NCI-H524 (cell line): ENCODE data around the gene SEMA5A.

Experiments used
- DNase-seq, 2 experiments: peaks; one replicate each; lab custom pipeline; 2025; lab: John Stamatoyannopoulos, UW

Gene SEMA5A

GRCh38 chr5:9112520-9113291 is 433.2 kb downstream of the SEMA5A start:
- no peak for DNase-seq

GRCh38 chr5:9108162-9108561 is 437.7 kb downstream of the SEMA5A start:
- peak; percentile 68 to 94 for DNase-seq

GRCh38 chr5:9105851-9106250 is 440.0 kb downstream of the SEMA5A start:
- DNase-seq: no peak

GRCh38 chr5:9104571-9105339 is 441.1 kb downstream of the SEMA5A start:
- DNase-seq: peak in 1 of 2 experiments; percentile 68

GRCh38 chr5:9103290-9103689 is 442.6 kb downstream of the SEMA5A start:
- DNase-seq: no peak

- peak in 1 of 2 experiments; percentile 71 for DNase-seq
Measured at GRCh38 chr5:9099689-9100088, 446.2 kb downstream of the SEMA5A start.

- DNase-seq: peak; percentile 56 to 84
Measured at GRCh38 chr5:9098990-9099389, 446.9 kb downstream of the SEMA5A start.

GRCh38 chr5:9094582-9094981 is 451.3 kb downstream of the SEMA5A start:
- DNase-seq: peak; percentile 70 to 94

GRCh38 chr5:9091896-9092662 is 453.8 kb downstream of the SEMA5A start:
- no peak for DNase-seq

GRCh38 chr5:9090381-9091026 is 455.4 kb downstream of the SEMA5A start:
- no peak for DNase-seq

- DNase-seq: no peak
Measured at GRCh38 chr5:9089893-9090292, 456.0 kb downstream of the SEMA5A start.

- no peak for DNase-seq
Measured at GRCh38 chr5:9082996-9083395, 462.9 kb downstream of the SEMA5A start.

- DNase-seq: no peak
Measured at GRCh38 chr5:9072701-9073100, 473.2 kb downstream of the SEMA5A start.

GRCh38 chr5:9071524-9071923 is 474.4 kb downstream of the SEMA5A start:
- DNase-seq: no peak

- no peak for DNase-seq
Measured at GRCh38 chr5:9071074-9071473, 474.8 kb downstream of the SEMA5A start.

GRCh38 chr5:9069650-9070049 is 476.2 kb downstream of the SEMA5A start:
- no peak for DNase-seq

- DNase-seq: no peak
Measured at GRCh38 chr5:9067154-9067553, 478.7 kb downstream of the SEMA5A start.

GRCh38 chr5:9066349-9066748 is 479.5 kb downstream of the SEMA5A start:
- DNase-seq: no peak

- no peak for DNase-seq
Measured at GRCh38 chr5:9063615-9064245, 482.1 kb downstream of the SEMA5A start.

- no peak for DNase-seq
Measured at GRCh38 chr5:9062873-9063272, 483.0 kb downstream of the SEMA5A start.

GRCh38 chr5:9059920-9060691 is 485.8 kb downstream of the SEMA5A start:
- no peak for DNase-seq
